ENCODE results near the gene SRXN1. TPM values are rescaled to one million over a fixed set of nuclear protein-coding genes. Genes with fewer than 3 reads are reported as not detected.

Gene SRXN1
- total and polyA plus RNA-seq, 2 experiments from 2014 or later = 58.6 to 94.1 TPM

GRCh38 chr20:634148-634925, 18.7 kb downstream of the SRXN1 start:
- Histone ChIP-seq H3K79me2 (ENCODE audit: insufficient read depth) (no peaks in the 10 kb centered on the region), H3K4me3 (no peak overlapping the region), H3K27ac (no peak overlapping the region), H3K9me3 (ENCODE audit: low read depth) (no peaks in the 10 kb centered on the region), H3K4me1 (ENCODE audit: insufficient read depth) (no peaks in the 10 kb centered on the region), H2AFZ (no peak overlapping the region), H3K27me3 (replicated peaks; ENCODE audit: insufficient read depth) (peaks cover 45% of the 10 kb centered on the region), H3K36me3 (ENCODE audit: low read depth) (no peaks in the 10 kb centered on the region), H3K4me2 (ENCODE audit: unreplicated experiment) (no peak overlapping the region), H3K9me2 (ENCODE audit: insufficient read depth) (no peaks in the 10 kb centered on the region), H3F3A (ENCODE audit: insufficient read depth) (no peaks in the 10 kb centered on the region), H3K9ac (no peak overlapping the region), H4K20me1 (ENCODE audit: insufficient read depth) (no peaks in the 10 kb centered on the region)
- in situ Hi-C loops (cut with MboI) = no loop called here
- WGBS, 2 experiments (ENCODE audit: low coverage in 1 of 2, low lambda C conversion rate in 2 of 2, missing lambda C conversion rate in 2 of 2) = 23 to 32% methylated on average over 14 of the region's 14 CpGs
- no peak for TF ChIP-seq EZH2phosphoT487 (IDR thresholded peaks at IDR 0.05; ENCODE audit: insufficient read depth, low read depth)
- no peak for TF ChIP-seq EZH2 (IDR thresholded peaks at IDR 0.05; ENCODE audit: insufficient read depth, poor library complexity, severe bottlenecking)
- DNase-seq = no peak

- Histone ChIP-seq H3K9me2 (ENCODE audit: insufficient read depth) (no peaks in the 10 kb centered on the region), H2AFZ (no peak overlapping the region), H3K4me1 (ENCODE audit: insufficient read depth) (no peaks in the 10 kb centered on the region), H3K4me3 (no peak overlapping the region), H3K79me2 (ENCODE audit: insufficient read depth) (no peaks in the 10 kb centered on the region), H3K27ac (no peak overlapping the region), H3K4me2 (ENCODE audit: unreplicated experiment) (no peak overlapping the region), H3F3A (ENCODE audit: insufficient read depth) (no peaks in the 10 kb centered on the region), H3K27me3 (replicated peaks; ENCODE audit: insufficient read depth) (peaks cover 47% of the 10 kb centered on the region), H3K9ac (no peak overlapping the region), H4K20me1 (ENCODE audit: insufficient read depth) (no peaks in the 10 kb centered on the region), H3K9me3 (ENCODE audit: low read depth) (no peaks in the 10 kb centered on the region), H3K36me3 (ENCODE audit: low read depth) (no peaks in the 10 kb centered on the region)
- TF ChIP-seq EZH2 (IDR thresholded peaks at IDR 0.05; ENCODE audit: insufficient read depth, poor library complexity, severe bottlenecking) (no peak), EZH2phosphoT487 (IDR thresholded peaks at IDR 0.05; ENCODE audit: insufficient read depth, low read depth) (no peak)
- 0 to 9% methylated on average over 1 of the region's 1 CpG for WGBS, 2 experiments (ENCODE audit: low coverage in 1 of 2, low lambda C conversion rate in 2 of 2, missing lambda C conversion rate in 2 of 2)
- no peak for DNase-seq
- in situ Hi-C loops (cut with MboI) = no loop called here
Measured at GRCh38 chr20:631101-631500, 21.9 kb downstream of the SRXN1 start.

GRCh38 chr20:626579-626978, 26.4 kb downstream of the SRXN1 start:
- Histone ChIP-seq H2AFZ (no peak overlapping the region), H4K20me1 (ENCODE audit: insufficient read depth) (no peaks in the 10 kb centered on the region), H3F3A (ENCODE audit: insufficient read depth) (no peaks in the 10 kb centered on the region), H3K9me2 (ENCODE audit: insufficient read depth) (no peaks in the 10 kb centered on the region), H3K4me2 (ENCODE audit: unreplicated experiment) (no peak overlapping the region), H3K27ac (no peak overlapping the region), H3K79me2 (ENCODE audit: insufficient read depth) (no peaks in the 10 kb centered on the region), H3K4me3 (no peak overlapping the region), H3K4me1 (ENCODE audit: insufficient read depth) (no peaks in the 10 kb centered on the region), H3K9ac (no peak overlapping the region), H3K36me3 (ENCODE audit: low read depth) (no peaks in the 10 kb centered on the region), H3K27me3 (replicated peaks; ENCODE audit: insufficient read depth) (peaks cover 35% of the 10 kb centered on the region), H3K9me3 (ENCODE audit: low read depth) (no peaks in the 10 kb centered on the region)
- TF ChIP-seq EZH2phosphoT487 (IDR thresholded peaks at IDR 0.05; ENCODE audit: insufficient read depth, low read depth) = no peak
- no peak for TF ChIP-seq EZH2 (IDR thresholded peaks at IDR 0.05; ENCODE audit: insufficient read depth, poor library complexity, severe bottlenecking)
- no peak for DNase-seq
- 23 to 27% methylated on average over 2 of the region's 2 CpGs for WGBS, 2 experiments (ENCODE audit: low coverage in 1 of 2, low lambda C conversion rate in 2 of 2, missing lambda C conversion rate in 2 of 2)
- in situ Hi-C loops (cut with MboI) = no loop called here

- Histone ChIP-seq H3K9ac (no peak overlapping the region), H3K27ac (no peak overlapping the region), H3K27me3 (replicated peaks; ENCODE audit: insufficient read depth) (peaks cover 35% of the 10 kb centered on the region), H3K4me2 (ENCODE audit: unreplicated experiment) (no peak overlapping the region), H3K79me2 (ENCODE audit: insufficient read depth) (no peaks in the 10 kb centered on the region), H3K36me3 (ENCODE audit: low read depth) (no peaks in the 10 kb centered on the region), H3K9me3 (ENCODE audit: low read depth) (no peaks in the 10 kb centered on the region), H3K9me2 (ENCODE audit: insufficient read depth) (no peaks in the 10 kb centered on the region), H4K20me1 (ENCODE audit: insufficient read depth) (no peaks in the 10 kb centered on the region), H3K4me3 (no peak overlapping the region), H2AFZ (no peak overlapping the region), H3F3A (ENCODE audit: insufficient read depth) (no peaks in the 10 kb centered on the region), H3K4me1 (ENCODE audit: insufficient read depth) (peaks cover 7% of the 10 kb centered on the region; the same call in 1 of the 2 replicates)
- 86 to 87% methylated on average over 4 of the region's 4 CpGs for WGBS, 2 experiments (ENCODE audit: low coverage in 1 of 2, low lambda C conversion rate in 2 of 2, missing lambda C conversion rate in 2 of 2)
- DNase-seq = no peak
- TF ChIP-seq EZH2 (IDR thresholded peaks at IDR 0.05; ENCODE audit: insufficient read depth, poor library complexity, severe bottlenecking) (no peak), EZH2phosphoT487 (IDR thresholded peaks at IDR 0.05; ENCODE audit: insufficient read depth, low read depth) (no peak)
- in situ Hi-C loops (cut with MboI) = no loop called here
Measured at GRCh38 chr20:625360-625932, 27.6 kb downstream of the SRXN1 start.
